GM12873 (cell line): Measurements from ENCODE around the gene EEFSEC.

Experiments
- TF ChIP-seq, protein P1 (sequence below): IDR thresholded peaks from 2 replicates; pipeline ENCODE4 v1.5.1; 2012; ENCODE audit warnings: low read depth, mild to moderate bottlenecking, moderate library complexity, low read length, control low read depth; ENCODE audit not compliant: insufficient read depth; ENCODE audit errors: missing control alignments

EEFSEC gene

GRCh38 chr3:128354788-128355542 lies 201.7 kb downstream of the EEFSEC start:
- TF ChIP-seq, protein P1, sequence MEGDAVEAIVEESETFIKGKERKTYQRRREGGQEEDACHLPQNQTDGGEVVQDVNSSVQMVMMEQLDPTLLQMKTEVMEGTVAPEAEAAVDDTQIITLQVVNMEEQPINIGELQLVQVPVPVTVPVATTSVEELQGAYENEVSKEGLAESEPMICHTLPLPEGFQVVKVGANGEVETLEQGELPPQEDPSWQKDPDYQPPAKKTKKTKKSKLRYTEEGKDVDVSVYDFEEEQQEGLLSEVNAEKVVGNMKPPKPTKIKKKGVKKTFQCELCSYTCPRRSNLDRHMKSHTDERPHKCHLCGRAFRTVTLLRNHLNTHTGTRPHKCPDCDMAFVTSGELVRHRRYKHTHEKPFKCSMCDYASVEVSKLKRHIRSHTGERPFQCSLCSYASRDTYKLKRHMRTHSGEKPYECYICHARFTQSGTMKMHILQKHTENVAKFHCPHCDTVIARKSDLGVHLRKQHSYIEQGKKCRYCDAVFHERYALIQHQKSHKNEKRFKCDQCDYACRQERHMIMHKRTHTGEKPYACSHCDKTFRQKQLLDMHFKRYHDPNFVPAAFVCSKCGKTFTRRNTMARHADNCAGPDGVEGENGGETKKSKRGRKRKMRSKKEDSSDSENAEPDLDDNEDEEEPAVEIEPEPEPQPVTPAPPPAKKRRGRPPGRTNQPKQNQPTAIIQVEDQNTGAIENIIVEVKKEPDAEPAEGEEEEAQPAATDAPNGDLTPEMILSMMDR: no peak

GRCh38 chr3:128355543-128355919 lies 202.2 kb downstream of the EEFSEC start:
- TF ChIP-seq, protein P1: no peak

- TF ChIP-seq, protein P1: no peak
Measured at GRCh38 chr3:128356822-128357221, 203.5 kb downstream of the EEFSEC start.

DNA sequence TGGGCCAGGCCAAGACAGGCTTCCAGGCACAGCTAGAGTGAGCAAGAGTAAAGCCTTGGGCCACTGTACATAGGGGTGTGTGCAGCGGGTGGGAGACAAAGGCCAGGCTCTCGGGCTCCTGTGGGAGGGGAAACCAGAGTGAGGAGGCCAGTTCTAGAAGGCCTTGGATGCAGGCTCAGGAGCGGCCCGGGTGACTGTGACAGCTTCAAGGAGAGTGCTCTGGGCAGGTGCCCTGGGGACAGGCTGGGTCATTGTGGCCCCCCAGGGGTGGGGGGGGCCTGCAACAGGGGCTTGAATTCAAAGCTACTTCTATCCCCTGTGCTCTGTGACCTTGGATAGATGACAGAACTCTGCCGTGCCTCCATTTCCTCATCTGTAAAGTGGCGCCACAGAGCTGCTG lies 204.3 kb downstream of the EEFSEC start:
- TF ChIP-seq, protein P1: no peak

- TF ChIP-seq, protein P1: no peak
Measured at GRCh38 chr3:128358156-128358895, 205.0 kb downstream of the EEFSEC start.

DNA sequence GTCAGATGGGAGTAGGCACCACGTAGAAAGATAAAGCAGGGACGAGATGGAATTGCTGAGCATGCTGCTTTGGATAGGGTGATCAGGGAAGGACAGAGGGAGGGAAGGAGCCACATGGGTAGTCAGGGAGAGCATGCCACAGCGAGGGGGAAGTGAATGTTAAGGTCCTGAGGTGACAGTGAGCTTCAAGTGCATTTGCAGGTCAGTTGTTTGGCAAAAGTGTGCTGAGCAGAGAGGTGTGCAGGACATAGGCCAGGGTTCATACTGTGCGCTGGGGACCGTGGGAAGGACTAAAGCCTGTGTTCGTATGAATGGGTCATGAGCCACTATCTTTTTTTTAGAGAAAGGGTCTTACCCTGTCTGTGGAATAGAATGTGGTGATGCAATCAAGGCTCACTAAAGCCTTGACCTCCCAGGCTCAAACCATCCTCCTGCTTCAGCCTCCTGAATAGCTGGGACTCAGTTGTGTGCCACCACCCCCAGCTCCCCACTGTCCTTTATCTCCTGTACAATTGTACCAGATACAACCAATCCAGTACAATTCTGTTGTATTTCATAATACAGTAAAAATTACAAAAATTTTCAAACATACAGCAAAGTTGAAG lies 205.9 kb downstream of the EEFSEC start:
- TF ChIP-seq, protein P1: no peak
